ENCODE measurements around the gene PKM. TPM values are rescaled to one million over a fixed set of nuclear protein-coding genes. Genes with fewer than 3 reads are reported as not detected.
A peak's percentile ranks its signal among the peaks of the same experiment; 100 is the strongest.

PKM gene
- total RNA-seq, 1 experiment from 2014 or later = 1,809 TPM

GRCh38 chr15:72227192-72227586 lies 3.8 kb downstream of the PKM start:
- H3K27ac ChIP-seq = peak overlapping the region; percentile 88
- H4K20me1 ChIP-seq (ENCODE audit: insufficient read depth) = peaks cover 59% of the 10 kb centered on the region
- peak in 1 of 2 experiments; percentile 81 for DNase-seq
- H3K4me1 ChIP-seq (replicated peaks; ENCODE audit: insufficient read depth) = peaks cover 56% of the 10 kb centered on the region
- H3F3A ChIP-seq (ENCODE audit: insufficient read depth, low read depth) = peaks cover 90% of the 10 kb centered on the region
- H3K79me2 ChIP-seq (ENCODE audit: low read depth) = peaks cover 88% of the 10 kb centered on the region
- intact Hi-C loops (cut with micrococcal nuclease; ENCODE audit: unreplicated experiment) = no loop called here
- no peaks in the 10 kb centered on the region for H3K27me3 ChIP-seq (ENCODE audit: insufficient read depth, low read depth)
- H3K9me3 ChIP-seq (ENCODE audit: insufficient read depth, low read depth) = no peaks in the 10 kb centered on the region
- ChIA-PET CTCF (interaction anchor here (0.7 to 1.0 kb wide), 2 partner anchors 11 kb away, joined by 3 read pairs; no protein-coding TSS in a partner anchor), POLR2A (ENCODE audit: unreplicated experiment) (interaction anchor here (0.6 to 0.9 kb wide), 4 partner anchors 10 to 367 kb away, joined by 3 to 5 read pairs (median 4); no protein-coding TSS in a partner anchor)
- peak overlapping the region; percentile 70 for H3K4me3 ChIP-seq
- peaks cover 33% of the 10 kb centered on the region for H3K36me3 ChIP-seq (ENCODE audit: low read depth)
- no peak overlapping the region for H2AFZ ChIP-seq
- BruUV-seq (replicated peaks) = no TSS peak
- peak overlapping the region; percentile 97 for H3K4me2 ChIP-seq
- TF ChIP-seq CTCF (conservative IDR thresholded peaks at IDR 0.05) = no peak
- TF ChIP-seq EZH2 (IDR thresholded peaks at IDR 0.05; ENCODE audit: low read depth) = no peak
- H3K9me2 ChIP-seq (ENCODE audit: insufficient read depth) = no peaks in the 10 kb centered on the region

- no TSS peak for BruUV-seq (replicated peaks)
- Histone ChIP-seq H3K9me3 (ENCODE audit: insufficient read depth, low read depth) (no peaks in the 10 kb centered on the region), H3K79me2 (ENCODE audit: low read depth) (peaks cover 100% of the 10 kb centered on the region), H3K4me2 (peak overlapping the region; percentile 5; the same call in 1 of the 2 replicates), H3K4me3 (no peak overlapping the region), H3F3A (ENCODE audit: insufficient read depth, low read depth) (peaks cover 94% of the 10 kb centered on the region), H4K20me1 (ENCODE audit: insufficient read depth) (peaks cover 86% of the 10 kb centered on the region), H3K9me2 (ENCODE audit: insufficient read depth) (no peaks in the 10 kb centered on the region), H3K4me1 (replicated peaks; ENCODE audit: insufficient read depth) (peaks cover 52% of the 10 kb centered on the region), H3K27me3 (ENCODE audit: insufficient read depth, low read depth) (no peaks in the 10 kb centered on the region), H3K36me3 (ENCODE audit: low read depth) (peaks cover 54% of the 10 kb centered on the region), H2AFZ (no peak overlapping the region), H3K27ac (peak overlapping the region; percentile 31; the same call in 1 of the 2 replicates)
- POLR2A ChIA-PET (ENCODE audit: unreplicated experiment) = interaction anchor here (0.6 kb wide), 1 partner anchor 21 kb away, joined by 5 read pairs; no protein-coding TSS in a partner anchor
- no peak for TF ChIP-seq CTCF (conservative IDR thresholded peaks at IDR 0.05)
- TF ChIP-seq EZH2 (IDR thresholded peaks at IDR 0.05; ENCODE audit: low read depth) = no peak
- intact Hi-C loops (cut with micrococcal nuclease; ENCODE audit: unreplicated experiment) = no loop called here
- CTCF ChIA-PET = no interaction called here
- no peak for DNase-seq
Measured at GRCh38 chr15:72223278-72223677, 7.7 kb downstream of the PKM start.

GRCh38 chr15:72222393-72222792 lies 8.6 kb downstream of the PKM start:
- POLR2A ChIA-PET (ENCODE audit: unreplicated experiment) = interaction anchor here (0.6 kb wide), 1 partner anchor 23 kb away, joined by 9 read pairs; no protein-coding TSS in a partner anchor

More at GRCh38 chr15:72222393-72222792, 8.6 kb downstream of the PKM start:
- Histone ChIP-seq H3F3A (ENCODE audit: insufficient read depth, low read depth) (peaks cover 94% of the 10 kb centered on the region), H3K27ac (peak overlapping the region; percentile 31; the same call in 1 of the 2 replicates), H3K9me2 (ENCODE audit: insufficient read depth) (no peaks in the 10 kb centered on the region), H2AFZ (no peak overlapping the region), H3K4me1 (replicated peaks; ENCODE audit: insufficient read depth) (peaks cover 48% of the 10 kb centered on the region), H3K4me2 (peak overlapping the region; percentile 5; the same call in 1 of the 2 replicates), H3K79me2 (ENCODE audit: low read depth) (peaks cover 100% of the 10 kb centered on the region), H3K9me3 (ENCODE audit: insufficient read depth, low read depth) (no peaks in the 10 kb centered on the region), H3K27me3 (ENCODE audit: insufficient read depth, low read depth) (no peaks in the 10 kb centered on the region), H3K36me3 (ENCODE audit: low read depth) (peaks cover 63% of the 10 kb centered on the region), H3K4me3 (no peak overlapping the region), H4K20me1 (ENCODE audit: insufficient read depth) (peaks cover 90% of the 10 kb centered on the region)
- intact Hi-C loops (cut with micrococcal nuclease; ENCODE audit: unreplicated experiment) = no loop called here
- CTCF ChIA-PET = interaction anchor here (0.7 kb wide), 1 partner anchor 16 kb away, joined by 5 read pairs; no protein-coding TSS in a partner anchor
- BruUV-seq (replicated peaks) = no TSS peak
- TF ChIP-seq EZH2 (IDR thresholded peaks at IDR 0.05; ENCODE audit: low read depth) = no peak
- TF ChIP-seq CTCF (conservative IDR thresholded peaks at IDR 0.05) = no peak
- DNase-seq = peak in 1 of 2 experiments; percentile 65
